Measurements from ENCODE around the gene NTNG1.
"Not testable (repeated sequence)": the region's sequence is repeated elsewhere in the genome, so short reads cannot be mapped to it uniquely, and the experiment has no call there.

The NTNG1 gene

GRCh38 chr1:107145637-107146036 lies 4.8 kb downstream of the NTNG1 start:
- ATAC-seq: no peak

- no peak for ATAC-seq
Measured at GRCh38 chr1:107147843-107148242, 7.0 kb downstream of the NTNG1 start.

- no peak for ATAC-seq
Measured at GRCh38 chr1:107149946-107150345, 9.1 kb downstream of the NTNG1 start.

- no peak for ATAC-seq
Measured at GRCh38 chr1:107151295-107151694, 10.5 kb downstream of the NTNG1 start.

GRCh38 chr1:107152395-107152794 lies 11.6 kb downstream of the NTNG1 start:
- no peak for ATAC-seq

- ATAC-seq: no peak
Measured at GRCh38 chr1:107153014-107153413, 12.2 kb downstream of the NTNG1 start.

GRCh38 chr1:107158496-107158895 lies 17.7 kb downstream of the NTNG1 start:
- no peak for ATAC-seq

- ATAC-seq: no peak
Measured at GRCh38 chr1:107158991-107159390, 18.2 kb downstream of the NTNG1 start.

- no peak for ATAC-seq
Measured at GRCh38 chr1:107162745-107163144, 21.9 kb downstream of the NTNG1 start.

GRCh38 chr1:107164901-107165300 lies 24.1 kb downstream of the NTNG1 start:
- not testable (repeated sequence) for ATAC-seq

- no peak for ATAC-seq
Measured at GRCh38 chr1:107169615-107170014, 28.8 kb downstream of the NTNG1 start.

- no peak for ATAC-seq
Measured at GRCh38 chr1:107171333-107171732, 30.5 kb downstream of the NTNG1 start.

- no peak for ATAC-seq
Measured at GRCh38 chr1:107172450-107173170, 31.8 kb downstream of the NTNG1 start.

- no peak for ATAC-seq
Measured at GRCh38 chr1:107175102-107175909, 34.5 kb downstream of the NTNG1 start.

- ATAC-seq: no peak
Measured at GRCh38 chr1:107181253-107181969, 40.6 kb downstream of the NTNG1 start.

GRCh38 chr1:107183011-107183410 lies 42.2 kb downstream of the NTNG1 start:
- no peak for ATAC-seq

- no peak for ATAC-seq
Measured at GRCh38 chr1:107184888-107185287, 44.0 kb downstream of the NTNG1 start.

GRCh38 chr1:107187399-107187798 lies 46.6 kb downstream of the NTNG1 start:
- no peak for ATAC-seq

- no peak for ATAC-seq
Measured at GRCh38 chr1:107188160-107188559, 47.3 kb downstream of the NTNG1 start.

- ATAC-seq: no peak
Measured at GRCh38 chr1:107194380-107194779, 53.5 kb downstream of the NTNG1 start.

GRCh38 chr1:107195476-107195875 lies 54.6 kb downstream of the NTNG1 start:
- ATAC-seq: no peak

- ATAC-seq: no peak
Measured at GRCh38 chr1:107196973-107197562, 56.2 kb downstream of the NTNG1 start.

GRCh38 chr1:107198561-107198960 lies 57.7 kb downstream of the NTNG1 start:
- no peak for ATAC-seq
